HEK293 (cell line): Measurements from ENCODE around the gene NELL1.

Source experiments
- CTCF ChIP-seq: fragments of 450-650 bp; formaldehyde crosslinking; IDR thresholded peaks from 2 replicates; pipeline ENCODE4 v1.5.1; 2016; ENCODE audit warnings: missing biosample characterization, missing genetic modification characterization
- PRDM10 ChIP-seq: fragments of 450-650 bp; formaldehyde crosslinking; IDR thresholded peaks from 2 replicates; pipeline ENCODE4 v1.5.1; 2016; ENCODE audit warnings: missing biosample characterization, missing genetic modification characterization
- TRIM28 ChIP-seq: IDR thresholded peaks from 2 replicates; pipeline ENCODE4 v1.6.1; 2011; ENCODE audit warnings: low read length, control low read depth, borderline replicate concordance
- ZBTB10 ChIP-seq: fragments of 450-650 bp; formaldehyde crosslinking; IDR thresholded peaks from 2 replicates; pipeline ENCODE4 v1.5.1; 2016; ENCODE audit warnings: missing biosample characterization, missing genetic modification characterization
- ZNF362 ChIP-seq: fragments of 450-650 bp; formaldehyde crosslinking; IDR thresholded peaks from 2 replicates; pipeline ENCODE4 v1.5.1; 2016; ENCODE audit warnings: missing biosample characterization, missing genetic modification characterization
- ZSCAN5A ChIP-seq: fragments of 450-650 bp; formaldehyde crosslinking; IDR thresholded peaks from 2 replicates; pipeline ENCODE4 v1.5.1; 2016; ENCODE audit warnings: missing biosample characterization, missing genetic modification characterization

- TF ChIP-seq CTCF (tag by site-specific recombination) (no peak), ZNF362 (tag by site-specific recombination) (no peak), PRDM10 (tag by site-specific recombination) (no peak), ZSCAN5A (no peak), TRIM28 (no peak), ZBTB10 (no peak)
Measured at GRCh38 chr11:21316591-21316990, 647.2 kb downstream of the NELL1 start.
